GM19395 (cell line): Measurements from ENCODE around the gene TSPAN5.
"Not testable (repeated sequence)": the region's sequence is repeated elsewhere in the genome, so short reads cannot be mapped to it uniquely, and the experiment has no call there.

ENCODE experiments used
- ATAC-seq: cut with Tn5 transposase; IDR thresholded peaks from one replicate; pipeline ENCODE4 v1.9.1; 2021; ENCODE audit warnings: mild to moderate bottlenecking, moderate library complexity; ENCODE audit not compliant: unreplicated experiment

Gene TSPAN5

GRCh38 chr4:98470366-98470765 is 188.0 kb downstream of the TSPAN5 start:
- no peak for ATAC-seq

GRCh38 chr4:98469771-98470170 is 188.6 kb downstream of the TSPAN5 start:
- no peak for ATAC-seq

- no peak for ATAC-seq
Observed at GRCh38 chr4:98468709-98469108, 189.7 kb downstream of the TSPAN5 start.

GRCh38 chr4:98467627-98468072 is 190.8 kb downstream of the TSPAN5 start:
- peak; percentile 99 for ATAC-seq

GRCh38 chr4:98466868-98467599 is 191.4 kb downstream of the TSPAN5 start:
- ATAC-seq: peak; percentile 18

- no peak for ATAC-seq
Observed at GRCh38 chr4:98462487-98462886, 195.9 kb downstream of the TSPAN5 start.

- ATAC-seq: not testable (repeated sequence)
Observed at GRCh38 chr4:98461121-98461865, 197.1 kb downstream of the TSPAN5 start.

GRCh38 chr4:98457422-98457821 is 201.0 kb downstream of the TSPAN5 start:
- ATAC-seq: not testable (repeated sequence)

- no peak for ATAC-seq
Observed at GRCh38 chr4:98452091-98452490, 206.3 kb downstream of the TSPAN5 start.

- no peak for ATAC-seq
Observed at GRCh38 chr4:98448908-98449307, 209.5 kb downstream of the TSPAN5 start.

- no peak for ATAC-seq
Observed at GRCh38 chr4:98447648-98448047, 210.8 kb downstream of the TSPAN5 start.

- peak; percentile 86 for ATAC-seq
Observed at GRCh38 chr4:98446499-98447375, 211.7 kb downstream of the TSPAN5 start.

GRCh38 chr4:98444371-98444770 is 214.0 kb downstream of the TSPAN5 start:
- ATAC-seq: no peak

GRCh38 chr4:98434816-98435215 is 223.6 kb downstream of the TSPAN5 start:
- no peak for ATAC-seq

- ATAC-seq: no peak
Observed at GRCh38 chr4:98433691-98434090, 224.7 kb downstream of the TSPAN5 start.

- no peak for ATAC-seq
Observed at GRCh38 chr4:98430708-98431403, 227.6 kb downstream of the TSPAN5 start.

GRCh38 chr4:98423009-98423408 is 235.4 kb downstream of the TSPAN5 start:
- no peak for ATAC-seq

- no peak for ATAC-seq
Observed at GRCh38 chr4:98421111-98421510, 237.3 kb downstream of the TSPAN5 start.
